Measurements from ENCODE around the gene ZMYND10.

Gene ZMYND10

DNA sequence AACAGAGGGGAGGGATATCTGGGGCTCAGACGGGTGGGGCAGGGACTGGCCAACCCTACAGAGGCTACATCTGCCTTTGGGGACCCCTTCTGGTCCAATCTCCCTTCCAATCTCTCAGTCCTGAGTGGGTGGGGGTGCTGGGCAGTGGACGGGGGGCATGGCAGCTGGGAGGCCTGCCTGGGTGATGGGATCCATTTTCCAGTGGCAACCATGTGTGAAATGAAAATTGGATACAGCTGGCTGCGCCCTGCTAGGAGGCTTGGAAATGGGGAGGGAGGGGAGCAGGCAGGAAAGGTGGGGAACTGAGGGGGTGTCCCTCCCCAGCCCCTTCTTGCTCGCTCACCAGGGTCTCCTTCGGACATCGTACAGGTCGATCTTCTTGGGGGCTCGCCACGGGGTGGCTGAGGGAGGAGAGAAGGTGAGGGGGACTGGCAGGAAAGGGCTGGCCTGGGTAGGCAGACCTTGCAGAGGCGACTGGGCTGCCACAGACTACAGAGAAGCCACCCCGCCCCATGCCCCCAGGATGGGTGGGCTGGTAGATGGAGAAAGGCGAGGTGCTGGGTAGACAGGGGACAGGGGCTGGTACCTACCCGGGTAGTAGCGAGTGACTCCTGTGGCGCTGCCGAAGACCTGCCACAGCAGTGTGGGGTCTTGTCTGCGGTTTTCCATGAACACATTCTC is 35.0 kb upstream of the ZMYND10 start:
- no peaks in the 10 kb centered on the region for H3K27me3 ChIP-seq (ENCODE audit: control insufficient read depth, insufficient read depth, low read length)
- no peak overlapping the region for H3K27ac ChIP-seq (ENCODE audit: low read length)
- H3K4me1 ChIP-seq (ENCODE audit: control insufficient read depth, low read depth, low read length), result no peaks in the 10 kb centered on the region
- no peak overlapping the region for H3K9ac ChIP-seq (ENCODE audit: low read length)
- H3K4me3 ChIP-seq (ENCODE audit: low read length), result no peak overlapping the region
- no peaks in the 10 kb centered on the region for H3K36me3 ChIP-seq (ENCODE audit: control insufficient read depth, low read depth, low read length)
- H3K9me3 ChIP-seq (ENCODE audit: control insufficient read depth, low read depth, low read length), result no peaks in the 10 kb centered on the region

DNA sequence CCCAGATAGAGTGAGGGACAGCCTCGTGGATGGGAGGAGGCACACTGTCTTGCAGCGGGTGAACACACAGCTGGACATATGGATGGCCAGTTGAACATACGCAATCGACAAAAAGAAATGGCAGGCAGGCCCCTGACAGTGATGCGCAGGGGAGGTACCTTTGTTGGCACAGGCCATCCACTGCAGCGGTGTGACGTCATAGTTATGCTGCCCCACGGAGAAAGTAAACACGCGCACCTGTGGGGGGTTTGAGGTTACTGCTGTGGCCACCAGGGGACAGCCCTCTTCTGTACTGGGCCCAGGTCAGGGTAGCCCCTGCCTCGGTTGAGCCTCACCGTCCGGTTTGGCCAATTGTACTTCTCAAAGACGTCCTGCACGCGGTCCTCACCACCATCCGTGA is 33.2 kb upstream of the ZMYND10 start:
- Histone ChIP-seq H3K27ac (ENCODE audit: low read length) (no peak overlapping the region), H3K9ac (ENCODE audit: low read length) (no peak overlapping the region), H3K4me3 (ENCODE audit: low read length) (no peak overlapping the region), H3K9me3 (ENCODE audit: control insufficient read depth, low read depth, low read length) (no peaks in the 10 kb centered on the region), H3K36me3 (ENCODE audit: control insufficient read depth, low read depth, low read length) (no peaks in the 10 kb centered on the region), H3K4me1 (ENCODE audit: control insufficient read depth, low read depth, low read length) (peaks cover 5% of the 10 kb centered on the region), H3K27me3 (ENCODE audit: control insufficient read depth, insufficient read depth, low read length) (no peaks in the 10 kb centered on the region)

DNA sequence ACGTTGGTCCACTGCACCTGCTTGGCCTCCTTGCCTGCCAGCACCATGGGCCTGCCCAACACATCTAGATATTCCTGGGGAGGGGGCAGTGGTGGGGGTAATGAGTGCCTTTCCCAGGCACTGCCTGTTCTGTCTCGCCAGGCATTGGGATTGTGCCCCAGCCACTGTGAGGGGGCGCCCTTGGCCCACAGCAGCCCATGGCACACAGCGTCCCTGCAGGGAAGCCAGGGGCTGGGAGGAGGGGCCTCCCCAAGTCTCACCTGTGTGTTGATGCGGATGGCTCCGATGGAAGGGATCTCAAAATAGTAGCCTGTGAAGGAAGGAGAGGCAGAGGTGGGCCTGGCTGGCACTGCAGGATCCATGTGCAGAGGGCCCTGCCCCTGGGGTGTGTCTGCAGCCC is 32.5 kb upstream of the ZMYND10 start:
- Histone ChIP-seq H3K4me1 (ENCODE audit: control insufficient read depth, low read depth, low read length) (peaks cover 5% of the 10 kb centered on the region), H3K27me3 (ENCODE audit: control insufficient read depth, insufficient read depth, low read length) (no peaks in the 10 kb centered on the region), H3K4me3 (ENCODE audit: low read length) (no peak overlapping the region), H3K36me3 (ENCODE audit: control insufficient read depth, low read depth, low read length) (no peaks in the 10 kb centered on the region), H3K9ac (ENCODE audit: low read length) (no peak overlapping the region), H3K27ac (ENCODE audit: low read length) (no peak overlapping the region), H3K9me3 (ENCODE audit: control insufficient read depth, low read depth, low read length) (no peaks in the 10 kb centered on the region)

DNA sequence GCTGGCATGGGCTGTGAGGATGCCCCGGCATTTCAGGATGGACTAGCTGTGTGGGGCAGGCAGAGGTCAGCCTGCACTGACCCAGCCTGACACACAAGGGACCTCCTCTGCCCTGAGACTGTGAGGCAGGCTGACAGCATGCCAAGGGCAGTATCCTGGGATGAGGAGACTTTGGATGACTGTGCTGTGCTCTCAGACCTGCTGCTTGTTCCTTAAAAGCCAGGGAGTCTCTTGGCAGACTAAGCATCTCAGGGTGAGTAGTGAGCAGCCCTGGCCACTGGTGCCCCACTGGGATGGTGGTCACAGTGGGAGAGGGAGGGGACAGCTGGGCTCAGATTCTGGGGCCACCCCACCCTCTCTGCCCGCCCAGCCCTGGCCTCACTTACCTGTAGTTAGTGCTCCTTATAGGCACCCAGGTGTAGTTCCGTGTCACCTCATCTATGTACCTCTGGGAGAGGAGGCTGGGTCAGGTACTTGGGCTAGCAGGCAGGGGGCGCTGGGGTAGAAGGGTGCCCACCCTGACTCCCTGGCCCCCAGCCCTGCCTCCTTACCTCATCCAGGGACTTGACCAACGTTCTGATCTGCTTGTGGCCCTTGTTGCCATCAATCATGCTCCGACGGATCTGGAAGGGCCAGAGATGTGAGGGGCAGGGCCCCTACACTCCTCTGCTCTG is 29.9 kb upstream of the ZMYND10 start:
- Histone ChIP-seq H3K27me3 (ENCODE audit: control insufficient read depth, insufficient read depth, low read length) (no peaks in the 10 kb centered on the region), H3K9ac (ENCODE audit: low read length) (no peak overlapping the region), H3K36me3 (ENCODE audit: control insufficient read depth, low read depth, low read length) (no peaks in the 10 kb centered on the region), H3K4me3 (ENCODE audit: low read length) (no peak overlapping the region), H3K4me1 (ENCODE audit: control insufficient read depth, low read depth, low read length) (peaks cover 14% of the 10 kb centered on the region), H3K27ac (ENCODE audit: low read length) (no peak overlapping the region), H3K9me3 (ENCODE audit: control insufficient read depth, low read depth, low read length) (no peaks in the 10 kb centered on the region)

DNA sequence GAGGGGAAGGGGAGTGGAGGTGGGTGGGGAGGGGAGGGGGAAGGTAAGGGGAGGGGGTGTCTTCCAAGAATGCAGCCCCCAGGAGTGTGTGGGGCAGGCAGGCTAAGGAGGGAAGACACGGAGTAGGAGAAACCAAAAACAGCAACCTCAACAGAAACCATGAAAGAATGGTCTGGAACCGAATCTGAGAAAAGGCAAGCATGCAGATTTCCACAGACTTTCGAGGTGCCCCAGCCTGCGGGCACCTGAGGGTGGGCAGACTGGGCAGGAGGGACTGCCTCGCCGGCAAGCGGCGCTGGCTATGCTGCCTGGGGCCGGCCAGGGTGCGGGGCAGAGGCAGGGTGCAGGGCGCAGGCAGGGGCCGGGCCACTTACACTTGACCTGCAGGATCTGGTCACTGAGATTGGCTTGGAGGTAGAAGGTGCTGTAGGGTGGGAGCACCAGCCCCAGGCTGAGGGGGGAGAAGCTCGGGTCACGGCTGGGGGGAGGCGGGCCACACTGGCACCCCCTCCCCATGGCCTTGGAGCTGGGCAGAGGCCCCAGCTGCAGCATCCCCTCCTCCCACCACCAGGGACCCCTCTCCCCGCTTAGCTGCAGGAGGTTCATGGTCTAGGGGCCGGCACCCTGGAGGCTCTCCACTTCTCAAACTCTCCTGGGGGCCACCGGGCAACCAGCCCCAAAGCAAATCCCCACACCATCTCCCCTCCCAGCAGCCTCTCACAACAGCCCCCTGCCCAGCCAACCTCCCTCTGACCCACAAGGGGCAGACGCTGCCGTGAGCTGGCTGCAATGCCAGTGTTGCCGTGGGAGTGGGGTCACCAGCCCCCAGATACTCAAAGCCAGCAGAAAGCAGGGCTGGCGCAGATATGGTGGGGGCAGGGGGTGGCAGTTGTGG is 29.1 kb upstream of the ZMYND10 start:
- H3K9ac ChIP-seq (ENCODE audit: low read length), result no peak overlapping the region
- H3K27me3 ChIP-seq (ENCODE audit: control insufficient read depth, insufficient read depth, low read length), result no peaks in the 10 kb centered on the region
- no peaks in the 10 kb centered on the region for H3K9me3 ChIP-seq (ENCODE audit: control insufficient read depth, low read depth, low read length)
- H3K27ac ChIP-seq (ENCODE audit: low read length), result no peak overlapping the region
- no peaks in the 10 kb centered on the region for H3K36me3 ChIP-seq (ENCODE audit: control insufficient read depth, low read depth, low read length)
- H3K4me3 ChIP-seq (ENCODE audit: low read length), result no peak overlapping the region
- H3K4me1 ChIP-seq (ENCODE audit: control insufficient read depth, low read depth, low read length), result peaks cover 14% of the 10 kb centered on the region

DNA sequence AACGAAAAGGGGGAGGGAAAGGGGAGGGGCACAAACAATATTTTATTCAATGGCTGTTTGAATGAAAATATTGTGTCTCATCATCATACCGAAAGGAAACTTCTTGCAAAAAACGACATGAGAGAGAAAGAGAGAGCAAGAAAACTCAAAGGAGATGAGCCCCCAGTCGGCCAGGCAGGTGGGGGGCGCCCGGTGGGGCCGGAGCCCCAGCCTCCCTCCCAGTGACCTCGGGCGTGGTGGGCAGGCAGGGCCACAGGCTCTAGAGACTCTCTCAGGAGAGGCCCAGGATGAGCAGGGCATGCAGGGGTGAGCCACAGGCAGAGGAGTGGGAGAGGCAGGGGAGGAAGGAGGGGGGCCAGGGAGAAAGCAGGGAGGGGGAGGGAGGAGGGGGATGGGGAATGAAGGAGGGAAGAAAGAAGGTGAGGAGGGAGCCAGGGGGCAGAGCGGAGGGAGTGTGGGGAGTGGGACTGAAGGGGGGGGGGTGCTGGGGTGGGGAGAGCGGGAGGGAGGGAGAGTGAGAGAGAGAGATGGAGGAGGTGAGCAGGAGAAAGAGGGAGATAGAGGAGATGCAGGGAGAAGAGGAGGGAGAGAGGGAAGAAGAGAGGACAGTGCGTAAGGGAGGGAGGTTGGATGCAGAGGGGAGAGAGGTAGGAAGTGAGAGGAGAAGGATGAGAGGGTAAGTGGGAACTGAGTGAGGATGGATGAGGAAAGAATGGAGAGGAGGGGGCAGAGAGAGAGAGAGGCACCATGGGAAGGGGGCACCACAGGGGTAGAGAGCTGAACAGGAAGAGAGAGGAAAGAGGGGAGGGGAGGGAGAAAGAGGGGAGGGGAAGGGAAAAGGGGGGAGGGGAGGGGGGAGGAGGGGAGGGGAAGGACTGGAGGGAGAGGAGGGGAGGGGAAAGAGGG is 27.9 kb upstream of the ZMYND10 start:
- Histone ChIP-seq H3K9ac (ENCODE audit: low read length) (no peak overlapping the region), H3K4me1 (ENCODE audit: control insufficient read depth, low read depth, low read length) (peaks cover 14% of the 10 kb centered on the region), H3K27me3 (ENCODE audit: control insufficient read depth, insufficient read depth, low read length) (no peaks in the 10 kb centered on the region), H3K36me3 (ENCODE audit: control insufficient read depth, low read depth, low read length) (no peaks in the 10 kb centered on the region), H3K27ac (ENCODE audit: low read length) (no peak overlapping the region), H3K9me3 (ENCODE audit: control insufficient read depth, low read depth, low read length) (no peaks in the 10 kb centered on the region), H3K4me3 (ENCODE audit: low read length) (no peak overlapping the region)

DNA sequence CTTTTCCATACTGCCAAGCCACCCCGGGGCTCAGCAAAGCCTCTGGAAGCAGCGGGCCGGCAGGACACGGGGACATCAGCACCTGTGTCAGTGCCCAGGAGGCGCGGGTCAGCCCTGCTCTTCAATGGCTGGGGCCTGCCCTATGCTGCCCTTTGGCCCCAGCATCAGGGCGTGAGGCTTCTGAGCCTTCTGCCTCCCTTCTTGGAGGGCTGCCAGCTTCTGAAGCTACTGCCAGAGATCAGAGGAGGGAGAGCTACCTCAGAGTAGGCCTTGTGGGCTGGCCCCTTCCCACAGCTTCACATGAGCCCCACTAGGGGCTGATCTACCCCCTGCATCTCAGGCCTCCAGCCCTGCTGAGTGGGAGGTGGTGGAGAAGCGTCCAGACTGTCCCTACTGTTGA is 26.8 kb upstream of the ZMYND10 start:
- H3K36me3 ChIP-seq (ENCODE audit: control insufficient read depth, low read depth, low read length), result no peaks in the 10 kb centered on the region
- no peak overlapping the region for H3K9ac ChIP-seq (ENCODE audit: low read length)
- H3K4me1 ChIP-seq (ENCODE audit: control insufficient read depth, low read depth, low read length), result peaks cover 14% of the 10 kb centered on the region
- no peaks in the 10 kb centered on the region for H3K9me3 ChIP-seq (ENCODE audit: control insufficient read depth, low read depth, low read length)
- H3K27ac ChIP-seq (ENCODE audit: low read length), result no peak overlapping the region
- no peak overlapping the region for H3K4me3 ChIP-seq (ENCODE audit: low read length)
- no peaks in the 10 kb centered on the region for H3K27me3 ChIP-seq (ENCODE audit: control insufficient read depth, insufficient read depth, low read length)

DNA sequence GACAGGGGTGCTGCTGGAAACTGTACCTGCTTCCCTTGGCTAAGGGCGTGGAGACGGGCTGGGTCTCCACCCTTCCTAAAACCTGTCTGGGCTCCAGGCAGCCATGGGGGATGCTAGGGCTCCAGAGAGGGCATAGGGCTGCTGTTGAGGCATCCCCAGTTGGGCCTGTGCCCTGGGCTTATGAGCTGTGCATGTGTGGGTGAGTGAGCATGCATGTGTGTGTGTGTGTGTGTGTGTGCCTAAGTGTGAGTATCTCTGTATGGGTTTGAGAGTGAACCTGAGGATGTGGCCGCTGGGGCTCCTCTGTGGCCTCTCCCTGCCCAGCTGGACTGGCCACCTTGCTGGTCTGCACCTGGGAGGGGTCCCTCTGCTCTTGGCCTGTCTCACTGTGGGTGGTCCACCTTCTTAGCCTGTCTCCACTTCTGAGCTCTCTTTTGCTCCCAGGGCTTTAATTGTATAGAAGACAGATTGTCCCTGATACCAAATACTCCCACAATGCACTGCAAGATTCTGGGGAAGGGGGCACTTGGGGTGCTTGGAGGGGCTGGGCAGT is 25.7 kb upstream of the ZMYND10 start:
- peaks cover 2% of the 10 kb centered on the region for H3K27me3 ChIP-seq (ENCODE audit: control insufficient read depth, insufficient read depth, low read length)
- no peaks in the 10 kb centered on the region for H3K36me3 ChIP-seq (ENCODE audit: control insufficient read depth, low read depth, low read length)
- H3K4me3 ChIP-seq (ENCODE audit: low read length), result no peak overlapping the region
- no peak overlapping the region for H3K9ac ChIP-seq (ENCODE audit: low read length)
- H3K9me3 ChIP-seq (ENCODE audit: control insufficient read depth, low read depth, low read length), result no peaks in the 10 kb centered on the region
- no peak overlapping the region for H3K27ac ChIP-seq (ENCODE audit: low read length)
- H3K4me1 ChIP-seq (ENCODE audit: control insufficient read depth, low read depth, low read length), result peaks cover 14% of the 10 kb centered on the region

DNA sequence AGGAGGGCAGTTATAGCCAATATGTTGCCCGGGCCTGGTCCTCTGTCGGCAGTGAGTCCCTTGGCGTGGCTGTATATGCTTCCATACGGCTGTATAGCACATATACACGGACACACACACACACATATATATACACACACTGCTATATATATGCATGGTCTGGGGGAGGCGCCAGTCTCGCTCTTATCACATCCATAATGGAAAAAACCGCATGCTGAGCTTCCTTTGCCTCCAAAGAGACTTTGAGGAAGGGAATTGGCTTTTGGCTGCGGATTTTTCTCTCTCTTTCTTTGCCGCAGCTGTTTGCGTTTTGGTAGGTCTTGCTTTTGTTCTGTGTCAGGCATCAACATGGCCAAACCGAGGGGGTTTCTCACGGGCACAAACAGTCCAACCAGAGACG is 25.1 kb upstream of the ZMYND10 start:
- no peak overlapping the region for H3K27ac ChIP-seq (ENCODE audit: low read length)
- H3K4me1 ChIP-seq (ENCODE audit: control insufficient read depth, low read depth, low read length), result peaks cover 17% of the 10 kb centered on the region
- H3K9me3 ChIP-seq (ENCODE audit: control insufficient read depth, low read depth, low read length), result no peaks in the 10 kb centered on the region
- H3K4me3 ChIP-seq (ENCODE audit: low read length), result no peak overlapping the region
- no peak overlapping the region for H3K9ac ChIP-seq (ENCODE audit: low read length)
- H3K27me3 ChIP-seq (ENCODE audit: control insufficient read depth, insufficient read depth, low read length), result peaks cover 8% of the 10 kb centered on the region
- H3K36me3 ChIP-seq (ENCODE audit: control insufficient read depth, low read depth, low read length), result no peaks in the 10 kb centered on the region

DNA sequence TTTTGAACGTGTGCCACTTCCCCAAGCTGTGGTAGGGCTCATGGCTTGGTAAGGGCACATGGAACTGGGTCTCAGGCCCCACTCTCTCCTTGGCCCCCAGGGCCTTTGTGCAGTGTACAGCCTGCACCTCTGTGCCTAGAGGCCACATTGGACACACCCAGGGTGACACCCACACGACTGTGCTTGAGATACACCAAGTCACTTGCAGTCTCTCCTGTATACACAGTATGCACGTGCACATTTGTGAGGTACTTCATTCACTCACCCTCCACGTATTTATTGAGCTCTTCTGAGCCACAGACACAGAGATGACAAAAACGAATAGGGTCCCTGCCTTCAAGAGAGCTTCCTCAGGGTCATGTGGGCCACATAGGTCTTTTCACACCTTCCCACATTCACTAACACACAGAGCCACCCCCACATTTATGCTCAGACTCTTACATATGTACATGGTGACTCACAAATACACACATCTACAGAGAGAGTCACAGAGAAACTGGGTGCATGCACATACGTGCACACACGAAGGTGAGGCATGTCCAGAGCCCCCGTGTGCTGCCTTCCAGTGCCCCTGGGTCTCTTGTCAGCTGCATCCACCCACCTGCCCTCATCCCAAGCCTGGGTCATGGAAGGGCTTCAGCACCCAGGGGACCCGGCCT is 23.6 kb upstream of the ZMYND10 start:
- Histone ChIP-seq H3K4me1 (ENCODE audit: control insufficient read depth, low read depth, low read length) (peaks cover 14% of the 10 kb centered on the region), H3K27me3 (ENCODE audit: control insufficient read depth, insufficient read depth, low read length) (peaks cover 12% of the 10 kb centered on the region), H3K4me3 (ENCODE audit: low read length) (no peak overlapping the region), H3K9me3 (ENCODE audit: control insufficient read depth, low read depth, low read length) (no peaks in the 10 kb centered on the region), H3K9ac (ENCODE audit: low read length) (no peak overlapping the region), H3K36me3 (ENCODE audit: control insufficient read depth, low read depth, low read length) (no peaks in the 10 kb centered on the region), H3K27ac (ENCODE audit: low read length) (no peak overlapping the region)
